Neural cell (in vitro differentiated cells): ENCODE data around the gene PCDH9.

Experiments used
- CTCF ChIP-seq: fragments of 450-650 bp; IDR thresholded peaks from 2 replicates; pipeline ENCODE4 v1.5.1; 2014; ENCODE audit warnings: antibody characterized with exemption, mild to moderate bottlenecking, moderate library complexity; ENCODE audit not compliant: poor library complexity, severe bottlenecking
- EZH2 ChIP-seq: fragments of 200-600, 300-800 bp; shearing (Covaris generic), sonication (generic); IDR thresholded peaks from 2 replicates; pipeline ENCODE4 v1.6.1; 2014; ENCODE audit warnings: antibody characterized with exemption, low read length, borderline replicate concordance, mild to moderate bottlenecking; ENCODE audit not compliant: insufficient read depth, poor library complexity, severe bottlenecking
- POLR2AphosphoS5 ChIP-seq: IDR thresholded peaks from 2 replicates; pipeline ENCODE4 v1.6.1; 2012
- RAD21 ChIP-seq: fragments of 450-650 bp; conservative IDR thresholded peaks from 2 replicates; pipeline ENCODE4 v1.6.1; 2014; ENCODE audit warnings: antibody characterized with exemption, mild to moderate bottlenecking, moderate library complexity
- TAF1 ChIP-seq: IDR thresholded peaks from 2 replicates; pipeline ENCODE4 v1.6.1; 2012; ENCODE audit warnings: low read depth

- TF ChIP-seq TAF1 (no peak), CTCF (no peak), EZH2 (no peak), RAD21 (no peak), POLR2AphosphoS5 (no peak)
Measured at GRCh38 chr13:66864627-66865026, 365.5 kb downstream of the PCDH9 start.
